CD14-positive monocyte (primary cell): ENCODE measurements around the gene ALDH7A1. TPM values are rescaled to one million over a fixed set of nuclear protein-coding genes. Genes with fewer than 3 reads are reported as not detected.

Experiments
- DNase-seq, 3 donors: peaks; one replicate each; pipeline ENCODE4 v3.0.0-alpha.2; 2011 to 2022
- H2AFZ ChIP-seq: 2 replicates; pipeline ENCODE4 v1.6.0; 2012; ENCODE audit warnings: mild to moderate bottlenecking, low read depth, low read length, inconsistent platforms; ENCODE audit not compliant: insufficient read depth, poor library complexity, severe bottlenecking
- H3K27ac ChIP-seq, 2 donors: 1 replicate in 1 of 2; 2 replicates in 1 of 2; pipeline ENCODE4 v1.5.1; 2012 to 2013; ENCODE audit warnings: low read length in 2 of 2, control low read depth in 1 of 2, inconsistent platforms in 1 of 2, low read depth in 1 of 2, mild to moderate bottlenecking in 1 of 2
- H3K27me3 ChIP-seq, 2 donors: one replicate each; pipeline versions ENCODE4 v1.6.0 to v1.6.1; 2011 to 2013; ENCODE audit warnings: low read length in 2 of 2; ENCODE audit not compliant: control insufficient read depth in 2 of 2, insufficient read depth in 2 of 2
- H3K36me3 ChIP-seq, 2 donors: replicated peaks in 1 of 2; 1 replicate in 1 of 2; 2 replicates in 1 of 2; pipeline versions ENCODE4 v1.5.1 to v1.6.1; 2012 to 2013; ENCODE audit warnings: low read length in 2 of 2, control low read depth in 1 of 2, inconsistent platforms in 1 of 2, mild to moderate bottlenecking in 1 of 2; ENCODE audit not compliant: insufficient read depth in 2 of 2, control insufficient read depth in 1 of 2
- H3K4me1 ChIP-seq, 2 donors: 1 replicate in 1 of 2; 2 replicates in 1 of 2; pipeline versions ENCODE4 v1.5.1 to v1.6.1; 2012 to 2013; ENCODE audit warnings: low read length in 2 of 2, control low read depth in 1 of 2, inconsistent platforms in 1 of 2, mild to moderate bottlenecking in 1 of 2, moderate library complexity in 1 of 2; ENCODE audit not compliant: insufficient read depth in 2 of 2, control insufficient read depth in 1 of 2
- H3K4me2 ChIP-seq: replicated peaks from 2 replicates; pipeline ENCODE3; 2012; ENCODE audit warnings: low read length, moderate library complexity, mild to moderate bottlenecking; ENCODE audit not compliant: poor library complexity, severe bottlenecking; ENCODE audit errors: extremely low read depth
- H3K4me3 ChIP-seq, 3 experiments: fragments of 200-600 bp in 1 of 3; sonication (generic) in 1 of 3; replicated peaks in 1 of 3; 1 replicate in 2 of 3; 2 replicates in 1 of 3; pipeline ENCODE4 v1.5.1; 2011 to 2013; ENCODE audit warnings: low read length in 3 of 3, mild to moderate bottlenecking in 3 of 3, control low read depth in 2 of 3, low read depth in 2 of 3, inconsistent platforms in 1 of 3, moderate library complexity in 1 of 3
- H3K79me2 ChIP-seq: 2 replicates; pipeline ENCODE4 v1.6.0; 2012; ENCODE audit warnings: mild to moderate bottlenecking, control low read depth, inconsistent platforms, low read length, moderate library complexity; ENCODE audit not compliant: insufficient read depth
- H3K9ac ChIP-seq: 2 replicates; pipeline ENCODE4 v1.6.0; 2017; ENCODE audit warnings: low read length, mild to moderate bottlenecking; ENCODE audit not compliant: insufficient read depth, poor library complexity, severe bottlenecking
- H3K9me3 ChIP-seq, 2 donors: replicated peaks in 1 of 2; 1 replicate in 1 of 2; 2 replicates in 1 of 2; pipeline versions ENCODE4 v1.5.1 to v1.6.1; 2012 to 2013; ENCODE audit warnings: low read length in 2 of 2, control low read depth in 1 of 2; ENCODE audit not compliant: control insufficient read depth in 1 of 2, insufficient read depth in 1 of 2
- H4K20me1 ChIP-seq: 2 replicates; pipeline ENCODE4 v1.6.0; 2012; ENCODE audit warnings: mild to moderate bottlenecking, low read length, control low read depth, moderate library complexity; ENCODE audit not compliant: insufficient read depth
- H3K27ac Mint-ChIP-seq, 7 donors: one replicate each; pipeline ENCODE4 v1.8.0; 2020; ENCODE audit warnings: mild to moderate bottlenecking in 7 of 7, mixed read lengths in 7 of 7, moderate library complexity in 6 of 7, inconsistent platforms in 2 of 7
- H3K27me3 Mint-ChIP-seq, 3 donors: one replicate each; pipeline ENCODE4 v1.8.0; 2021 to 2022; ENCODE audit warnings: low read depth in 3 of 3, mild to moderate bottlenecking in 3 of 3, mixed read lengths in 3 of 3, moderate library complexity in 3 of 3, inconsistent platforms in 1 of 3
- H3K36me3 Mint-ChIP-seq, 2 donors: one replicate each; pipeline ENCODE4 v1.8.0; 2020; ENCODE audit warnings: mixed read lengths in 2 of 2, inconsistent platforms in 1 of 2, mild to moderate bottlenecking in 1 of 2
- H3K4me1 Mint-ChIP-seq: one replicate; pipeline ENCODE4 v1.8.0; 2020; ENCODE audit warnings: mild to moderate bottlenecking, mixed read lengths
- H3K4me3 Mint-ChIP-seq, 2 donors: one replicate each; pipeline ENCODE4 v1.8.0; 2020; ENCODE audit warnings: mild to moderate bottlenecking in 2 of 2, mixed read lengths in 2 of 2, moderate library complexity in 1 of 2
- H3K9me3 Mint-ChIP-seq, 7 donors: one replicate each; pipeline ENCODE4 v1.8.0; 2020 to 2022; ENCODE audit warnings: mixed read lengths in 7 of 7, mild to moderate bottlenecking in 6 of 7, moderate library complexity in 6 of 7, inconsistent platforms in 2 of 7
- CTCF ChIP-seq: fragments of 200-600 bp; IDR thresholded peaks from one replicate; pipeline ENCODE4 v1.8.0; 2022; ENCODE audit warnings: antibody characterized with exemption, mild to moderate bottlenecking
- WGBS: methylation state at CpG from one replicate; pipeline ENCODE4 v1.1.5; 2013; ENCODE audit warnings: missing lambda C conversion rate; ENCODE audit not compliant: insufficient coverage; 5-methylcytosine and 5-hydroxymethylcytosine counted together
- intact Hi-C, 2 donors: fragments of 100-400 bp; cut with micrococcal nuclease; formaldehyde crosslinking; loops; one replicate each; pipeline versions ENCODE4 v1.15.0 to v1.15.1; 2023
- polyA plus RNA-seq, 3 donors: library from polyadenylated mRNA; depleted of rRNA in 1 of 3; unstranded in 2 of 3; stranded (reverse) in 1 of 3; fragments of 300-500 nt in 2 of 3; fragments of >200 nt in 1 of 3; fragmentation: Illumina TruSeq in 2 of 3; gene quantifications; 1 replicate in 2 of 3; 2 replicates in 1 of 3; pipeline ENCODE4 v1.2.3, GENCODE V29; 2012 to 2021

Gene ALDH7A1
- polyA plus RNA-seq, 3 donors: 0.44 to 0.67 (median 0.59) TPM

GRCh38 chr5:126494393-126494792 is 100.6 kb downstream of the ALDH7A1 start:
- no peak overlapping the region for H3K4me2 ChIP-seq
- Mint-ChIP-seq H3K36me3 (peaks cover 0 to 4% of the 10 kb centered on the region in 2 donors), H3K9me3 (peaks cover 0 to 2% (median 0%) of the 10 kb centered on the region in 7 donors), H3K27me3 (peaks cover 0 to 2% (median 0%) of the 10 kb centered on the region in 3 donors), H3K4me1 (no peaks in the 10 kb centered on the region), H3K4me3 (no peak overlapping the region), H3K27ac (no peak overlapping the region)
- H3K27me3 ChIP-seq: no peaks in the 10 kb centered on the region
- no peak overlapping the region for H3K4me3 ChIP-seq
- no peaks in the 10 kb centered on the region for H3K4me1 ChIP-seq
- TF ChIP-seq CTCF: no peak
- WGBS: 100% methylated on average over 1 of the region's 3 CpGs
- H3K79me2 ChIP-seq: no peaks in the 10 kb centered on the region
- no peak overlapping the region for H2AFZ ChIP-seq
- H3K9ac ChIP-seq: no peak overlapping the region
- no peaks in the 10 kb centered on the region for H3K9me3 ChIP-seq
- H3K27ac ChIP-seq: no peak overlapping the region
- no peaks in the 10 kb centered on the region for H4K20me1 ChIP-seq
- H3K36me3 ChIP-seq: no peaks in the 10 kb centered on the region
- intact Hi-C loops: no loop called here
- no peak for DNase-seq

- Histone ChIP-seq H3K9me3 (no peaks in the 10 kb centered on the region), H3K9ac (no peak overlapping the region), H3K4me3 (no peak overlapping the region), H3K36me3 (no peaks in the 10 kb centered on the region), H3K4me1 (no peaks in the 10 kb centered on the region), H3K27me3 (no peaks in the 10 kb centered on the region), H3K4me2 (no peak overlapping the region), H3K79me2 (no peaks in the 10 kb centered on the region), H3K27ac (no peak overlapping the region), H4K20me1 (no peaks in the 10 kb centered on the region), H2AFZ (no peak overlapping the region)
- no peak for TF ChIP-seq CTCF
- Mint-ChIP-seq H3K27ac (no peak overlapping the region), H3K4me1 (no peaks in the 10 kb centered on the region), H3K4me3 (no peak overlapping the region), H3K36me3 (peaks cover 0 to 6% of the 10 kb centered on the region in 2 donors), H3K9me3 (no peaks in the 10 kb centered on the region), H3K27me3 (peaks cover 0 to 3% (median 0%) of the 10 kb centered on the region in 3 donors)
- WGBS: 86% methylated on average over 8 of the region's 8 CpGs
- no peak for DNase-seq
- intact Hi-C loops: no loop called here
Observed at GRCh38 chr5:126492939-126493338, 102.1 kb downstream of the ALDH7A1 start.
